GM18951 (cell line): ENCODE data around the gene SGIP1.

Experiments used
- POLR2A ChIP-seq: IDR thresholded peaks from 4 replicates; pipeline ENCODE4 v1.6.1; 2011; ENCODE audit warnings: mild to moderate bottlenecking; ENCODE audit not compliant: insufficient read length, insufficient read depth; ENCODE audit errors: extremely low read depth
- in situ Hi-C: fragments of 300-500 bp; cut with MboI; formaldehyde crosslinking; loops from one replicate; pipeline ENCODE4 v1.12.0; 2022; ENCODE audit warnings: low sequenced_read_pairs, mixed read lengths, inconsistent platforms; ENCODE audit not compliant: unreplicated experiment

SGIP1 gene

DNA sequence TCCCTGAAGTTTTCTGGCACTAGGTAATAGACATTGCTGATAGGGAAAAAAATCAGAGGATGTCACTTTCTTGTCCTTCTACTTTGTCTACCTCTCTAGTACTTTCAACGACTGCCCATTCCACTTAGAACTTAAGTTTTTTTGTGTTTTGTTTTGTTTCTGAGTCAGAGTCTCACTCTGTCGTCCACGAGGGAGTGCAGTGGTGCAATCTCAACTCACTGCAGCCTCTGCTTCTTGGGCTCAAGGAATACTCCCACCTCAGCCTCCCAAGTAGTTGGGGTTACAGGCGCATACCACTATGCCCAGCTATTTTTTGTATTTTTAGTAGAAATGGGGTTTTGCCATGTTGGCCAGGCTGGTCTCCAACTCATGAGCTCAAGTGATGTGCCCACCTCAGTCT, 79.2 kb downstream of the SGIP1 start:
- in situ Hi-C loops: no loop called here
- no peak for TF ChIP-seq POLR2A

DNA sequence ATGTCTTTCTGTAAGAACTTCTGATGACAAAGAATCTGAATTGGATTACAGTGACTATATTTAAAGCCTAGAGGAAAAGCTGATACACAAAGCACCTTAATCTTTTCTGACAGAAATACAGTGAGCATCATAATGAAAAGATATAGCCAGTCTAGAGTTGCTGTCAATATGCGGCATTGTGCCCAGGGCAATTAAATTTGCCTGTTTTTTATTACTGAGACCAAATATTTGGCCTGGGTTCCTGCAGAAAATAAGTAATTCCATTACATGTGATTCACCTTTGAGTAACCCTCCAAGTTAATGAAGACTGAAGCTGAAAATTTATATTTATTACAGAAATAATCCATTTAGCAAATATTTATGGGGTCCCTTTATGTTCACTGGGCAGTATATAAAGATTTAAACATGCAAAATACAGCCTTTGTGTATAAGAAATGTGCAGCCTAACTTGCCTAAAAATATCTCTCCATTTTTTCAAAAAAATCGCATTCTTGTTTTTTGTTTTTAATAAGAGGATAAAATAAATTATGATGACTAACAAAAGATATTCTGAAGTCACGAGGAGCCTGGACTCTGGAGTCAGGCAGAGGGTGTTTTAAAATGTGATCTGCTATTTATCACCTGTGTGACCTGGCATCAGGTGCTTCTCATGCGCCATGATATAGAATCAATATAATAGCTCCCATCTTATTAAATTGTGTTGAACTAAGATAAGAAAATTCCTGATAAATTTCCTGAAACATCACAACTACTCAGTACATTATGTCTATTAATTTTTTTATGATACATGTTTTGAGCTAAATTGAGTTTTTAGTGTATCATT, 83.6 kb downstream of the SGIP1 start:
- no peak for TF ChIP-seq POLR2A
- in situ Hi-C loops: no loop called here

GRCh38 chr1:66618390-66618789, 84.4 kb downstream of the SGIP1 start:
- no peak for TF ChIP-seq POLR2A
- in situ Hi-C loops: no loop called here

- in situ Hi-C loops: no loop called here
- no peak for TF ChIP-seq POLR2A
Measured at GRCh38 chr1:66623812-66624211, 89.9 kb downstream of the SGIP1 start.

GRCh38 chr1:66624412-66625060, 90.6 kb downstream of the SGIP1 start:
- no peak for TF ChIP-seq POLR2A
- in situ Hi-C loops: no loop called here

DNA sequence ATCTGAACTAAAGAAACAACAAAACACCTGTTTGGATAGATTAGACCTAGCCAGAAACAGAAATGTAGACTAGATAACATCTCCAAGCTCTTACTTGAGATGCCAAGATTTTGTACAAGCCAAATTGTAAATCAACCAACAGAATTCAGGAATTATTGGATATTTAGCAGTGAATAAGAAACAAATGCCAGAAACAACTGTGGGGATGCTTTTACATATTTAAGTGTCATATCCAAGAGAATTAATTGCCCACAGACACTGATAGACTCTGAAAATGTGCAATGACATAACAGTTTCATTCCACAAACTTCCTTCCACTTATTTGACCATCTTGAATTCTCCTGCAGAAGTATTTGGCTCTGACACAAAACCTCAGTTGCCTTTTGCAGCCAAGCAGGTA, 92.3 kb downstream of the SGIP1 start:
- no peak for TF ChIP-seq POLR2A
- in situ Hi-C loops: no loop called here

DNA sequence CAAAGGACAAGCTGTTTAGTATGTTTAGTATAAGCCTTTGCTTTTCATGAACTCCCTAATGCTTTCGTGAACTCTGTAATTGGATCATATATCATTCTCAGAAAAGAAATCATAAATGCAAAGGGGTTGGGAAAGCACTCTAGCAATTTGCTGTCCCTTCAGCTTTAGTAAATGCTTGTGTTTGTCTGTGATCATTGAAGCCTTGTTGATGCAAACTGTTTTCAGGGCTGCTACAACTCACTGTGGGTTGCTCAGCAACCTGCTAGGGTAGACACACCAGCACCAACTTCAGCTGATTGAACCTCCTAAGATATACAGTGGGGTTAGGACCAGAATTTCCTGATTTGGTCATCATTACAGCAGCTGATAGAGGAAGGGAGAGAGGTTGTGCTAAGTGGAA, 95.0 kb downstream of the SGIP1 start:
- in situ Hi-C loops: no loop called here
- no peak for TF ChIP-seq POLR2A

DNA sequence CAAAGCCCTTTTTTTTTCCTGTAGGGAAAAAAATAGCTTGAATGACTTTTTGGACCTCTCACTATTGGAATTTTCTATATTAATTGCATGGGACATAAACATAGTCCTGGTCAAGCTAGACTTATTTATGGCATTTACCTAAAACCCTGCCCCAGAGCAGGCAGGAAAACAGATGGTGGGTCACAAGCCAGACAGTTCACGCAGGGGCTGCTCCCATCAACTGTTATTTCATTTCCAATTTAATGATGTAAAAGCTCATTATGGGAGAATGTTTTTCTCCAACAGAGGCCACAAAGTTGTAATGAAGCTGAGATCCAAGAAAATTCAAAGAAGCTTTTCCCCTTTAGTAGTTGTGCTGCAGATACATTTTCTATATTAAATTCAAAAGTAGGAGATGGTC, 99.2 kb downstream of the SGIP1 start:
- in situ Hi-C loops: no loop called here
- TF ChIP-seq POLR2A: no peak

DNA sequence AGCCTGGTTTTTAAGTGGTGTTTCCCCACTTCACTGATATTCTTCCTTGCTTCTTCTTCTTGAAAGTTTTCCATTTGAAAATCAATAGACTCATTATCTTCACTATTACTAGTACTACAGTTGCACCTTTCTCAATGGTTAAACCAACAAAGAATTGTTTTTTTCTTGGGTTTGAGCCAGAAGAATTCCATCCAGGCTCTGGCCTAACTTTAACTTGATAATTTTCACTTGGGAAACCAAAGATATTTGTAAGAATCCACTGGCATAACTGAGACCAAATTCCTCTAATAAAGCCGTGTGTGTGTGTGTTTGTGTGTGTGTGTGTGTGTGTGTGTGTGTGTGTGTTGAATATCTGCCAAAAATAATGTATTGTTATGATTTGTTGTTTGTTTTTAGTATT, 103.2 kb downstream of the SGIP1 start:
- in situ Hi-C loops: no loop called here
- no peak for TF ChIP-seq POLR2A

DNA sequence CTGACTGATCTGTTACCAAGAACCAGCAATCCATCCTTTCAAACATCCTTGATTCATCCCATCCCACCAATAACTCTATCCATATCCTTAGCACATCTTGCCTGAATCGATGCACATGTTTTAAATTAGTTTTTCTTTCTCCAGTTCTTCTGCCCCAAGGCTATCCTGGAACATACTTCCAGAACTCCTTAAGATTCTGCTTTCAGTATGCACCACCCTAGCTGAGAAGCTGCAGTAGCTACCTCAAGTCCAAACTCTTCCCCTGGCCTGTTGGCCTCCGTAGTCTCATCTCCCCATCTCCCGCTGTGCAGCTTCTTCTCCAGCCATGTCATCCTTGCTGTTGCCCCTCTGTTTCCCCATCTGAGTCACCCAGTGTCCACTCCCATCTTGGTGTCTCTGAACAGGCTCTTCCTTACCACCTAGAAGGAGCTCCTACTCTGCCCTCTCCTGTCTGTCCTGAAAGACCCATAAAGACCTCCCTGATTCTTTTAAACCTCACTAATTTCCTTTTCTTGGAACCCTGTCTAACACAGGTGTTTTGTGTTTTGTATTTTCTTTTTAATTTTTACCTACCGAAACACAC, 108.0 kb downstream of the SGIP1 start:
- in situ Hi-C loops: no loop called here
- no peak for TF ChIP-seq POLR2A

DNA sequence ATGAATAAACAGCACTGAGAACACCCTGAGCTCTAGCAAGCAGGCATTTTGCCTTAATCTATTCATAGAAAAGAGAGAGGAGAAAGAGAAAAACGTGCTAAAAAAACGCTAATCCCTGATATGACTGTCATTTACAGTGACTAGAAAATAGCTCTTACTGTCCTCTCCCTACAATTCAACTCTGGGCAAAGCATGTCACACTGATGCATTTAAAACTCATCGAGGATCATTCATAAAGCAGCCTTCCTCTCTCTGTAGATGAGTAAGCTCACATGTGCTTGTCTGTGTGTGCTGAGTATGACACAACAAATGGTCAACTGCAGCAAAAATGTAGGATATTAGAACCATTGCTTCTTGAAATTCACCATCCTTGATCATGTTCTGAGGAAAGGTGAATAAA, 109.0 kb downstream of the SGIP1 start:
- TF ChIP-seq POLR2A: no peak
- in situ Hi-C loops: no loop called here

DNA sequence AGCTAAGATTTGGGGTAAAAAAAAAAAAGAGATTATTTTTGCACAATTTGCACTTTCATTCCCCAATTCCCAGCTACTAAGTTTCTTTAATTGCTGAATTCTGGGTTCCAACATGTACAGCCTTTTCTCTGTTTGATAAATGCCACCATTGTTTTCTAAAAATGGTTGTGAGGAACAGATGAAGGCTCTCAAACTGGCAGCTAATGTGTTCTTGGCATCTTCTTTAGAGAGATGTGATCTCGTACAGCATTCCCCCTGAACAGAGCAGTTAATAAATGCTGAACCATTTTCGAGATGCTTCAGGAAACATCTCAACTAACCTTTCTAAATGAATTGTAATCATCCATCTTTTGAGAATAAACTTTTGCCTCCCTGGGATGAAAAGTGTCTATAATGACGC, 110.4 kb downstream of the SGIP1 start:
- TF ChIP-seq POLR2A: no peak
- in situ Hi-C loops: no loop called here

DNA sequence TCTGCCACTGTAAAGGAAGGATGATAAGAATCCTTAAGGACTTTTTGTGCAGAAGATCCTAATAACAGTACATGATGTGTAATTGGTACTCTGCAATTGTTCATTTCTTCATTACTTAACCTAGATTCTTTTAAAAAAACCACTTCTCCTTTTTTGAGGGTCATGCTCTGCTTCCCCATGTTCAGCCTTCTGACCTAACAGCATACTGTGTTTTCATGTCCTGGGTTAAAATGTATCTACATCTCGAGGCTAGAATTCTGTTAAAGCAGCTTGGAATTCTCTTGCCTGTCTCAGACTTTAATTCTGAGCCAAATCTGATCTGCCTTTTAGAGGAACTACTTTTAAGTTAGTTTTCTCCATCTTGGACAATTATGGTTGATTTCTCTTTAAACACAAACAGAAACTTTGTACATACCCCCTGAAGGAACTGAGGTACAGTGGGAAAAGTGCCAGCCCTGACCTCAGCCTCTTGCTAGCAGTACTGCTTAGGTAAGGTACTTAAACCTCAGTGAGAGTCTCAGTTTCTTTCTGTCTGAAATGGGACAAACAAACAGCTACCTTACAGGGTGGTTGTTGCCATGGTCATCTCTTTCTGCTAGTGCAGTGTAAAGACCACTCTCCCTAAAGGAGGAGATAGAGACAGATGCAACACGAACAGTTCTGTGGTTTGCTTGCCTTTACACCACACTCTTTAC, 115.1 kb downstream of the SGIP1 start:
- TF ChIP-seq POLR2A: no peak
- in situ Hi-C loops: no loop called here

DNA sequence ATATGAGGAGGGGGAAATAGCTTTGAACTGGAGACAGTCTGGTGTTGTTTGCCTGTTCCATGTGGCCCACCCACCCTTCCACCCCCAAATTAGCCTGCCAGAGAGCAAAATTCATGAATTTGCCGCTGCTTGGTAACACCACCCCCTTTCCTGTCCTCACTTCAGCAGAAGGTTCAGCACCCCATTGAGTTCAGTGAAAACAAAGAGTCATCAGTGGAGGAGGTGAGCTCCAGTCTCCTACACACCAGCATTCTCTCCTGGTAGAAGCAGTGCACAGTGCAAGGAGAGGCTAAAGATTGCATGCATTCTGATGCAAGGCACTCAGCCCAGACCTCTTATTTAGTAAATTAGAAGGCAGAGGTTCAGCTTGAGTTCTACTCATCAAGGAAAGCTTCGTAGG, 118.6 kb downstream of the SGIP1 start:
- TF ChIP-seq POLR2A: no peak
- in situ Hi-C loops: no loop called here

GRCh38 chr1:66654643-66655042, 120.7 kb downstream of the SGIP1 start:
- in situ Hi-C loops: no loop called here

More at GRCh38 chr1:66654643-66655042, 120.7 kb downstream of the SGIP1 start:
- no peak for TF ChIP-seq POLR2A
